ENCODE data around the gene CWF19L2.

- TF ChIP-seq, protein P1, sequence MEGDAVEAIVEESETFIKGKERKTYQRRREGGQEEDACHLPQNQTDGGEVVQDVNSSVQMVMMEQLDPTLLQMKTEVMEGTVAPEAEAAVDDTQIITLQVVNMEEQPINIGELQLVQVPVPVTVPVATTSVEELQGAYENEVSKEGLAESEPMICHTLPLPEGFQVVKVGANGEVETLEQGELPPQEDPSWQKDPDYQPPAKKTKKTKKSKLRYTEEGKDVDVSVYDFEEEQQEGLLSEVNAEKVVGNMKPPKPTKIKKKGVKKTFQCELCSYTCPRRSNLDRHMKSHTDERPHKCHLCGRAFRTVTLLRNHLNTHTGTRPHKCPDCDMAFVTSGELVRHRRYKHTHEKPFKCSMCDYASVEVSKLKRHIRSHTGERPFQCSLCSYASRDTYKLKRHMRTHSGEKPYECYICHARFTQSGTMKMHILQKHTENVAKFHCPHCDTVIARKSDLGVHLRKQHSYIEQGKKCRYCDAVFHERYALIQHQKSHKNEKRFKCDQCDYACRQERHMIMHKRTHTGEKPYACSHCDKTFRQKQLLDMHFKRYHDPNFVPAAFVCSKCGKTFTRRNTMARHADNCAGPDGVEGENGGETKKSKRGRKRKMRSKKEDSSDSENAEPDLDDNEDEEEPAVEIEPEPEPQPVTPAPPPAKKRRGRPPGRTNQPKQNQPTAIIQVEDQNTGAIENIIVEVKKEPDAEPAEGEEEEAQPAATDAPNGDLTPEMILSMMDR (IDR thresholded peaks at IDR 0.05): no peak
- TF ChIP-seq POLR2A (IDR thresholded peaks at IDR 0.05): no peak
- no peak for TF ChIP-seq POLR2AphosphoS5 (IDR thresholded peaks at IDR 0.05)
These were observed 47.4 kb upstream of the CWF19L2 start for GRCh38 chr11:107504981-107505380.

Measured in breast epithelium (tissue), 3 donors.